GM23338 (cell line): Measurements from ENCODE around the gene MAST2. TPM values are rescaled to one million over a fixed set of nuclear protein-coding genes. Genes with fewer than 3 reads are reported as not detected.

Experiments used
- ATAC-seq: fragments of 200-7000 bp; cut with Tn5 transposase; 3 replicates; pipeline ENCODE4 v1.9.1; 2020
- DNase-seq: peaks from one replicate; pipeline ENCODE4 v3.0.0-alpha.2; 2015; ENCODE audit warnings: low spot score
- H2AFZ ChIP-seq: fragments of 200-600 bp; sonication (generic); 2 replicates; pipeline ENCODE4 v1.8.0; 2016; ENCODE audit warnings: antibody characterized with exemption, mild to moderate bottlenecking, moderate library complexity
- H3F3A ChIP-seq: fragments of 200-600 bp; sonication (generic); replicated peaks from 2 replicates; pipeline ENCODE4 v1.8.0; 2017; ENCODE audit warnings: antibody characterized with exemption, mixed run types, low read depth
- H3K27ac ChIP-seq: fragments of 200-600 bp; sonication (generic); 2 replicates; pipeline ENCODE4 v1.6.1; 2016; ENCODE audit warnings: low read depth
- H3K27me3 ChIP-seq: fragments of 200-600 bp; sonication (generic); 2 replicates; pipeline ENCODE4 v1.8.0; 2016; ENCODE audit warnings: mild to moderate bottlenecking, mixed run types, moderate library complexity; ENCODE audit not compliant: insufficient read depth
- H3K36me3 ChIP-seq: fragments of 200-600 bp; sonication (generic); 2 replicates; pipeline ENCODE4 v1.8.0; 2016; ENCODE audit warnings: mild to moderate bottlenecking; ENCODE audit not compliant: insufficient read depth
- H3K4me1 ChIP-seq: fragments of 200-600 bp; sonication (generic); 2 replicates; pipeline ENCODE4 v1.8.0; 2016; ENCODE audit warnings: mild to moderate bottlenecking, moderate library complexity; ENCODE audit not compliant: insufficient read depth
- H3K4me2 ChIP-seq: fragments of 200-600 bp; sonication (generic); 2 replicates; pipeline ENCODE4 v1.7.1; 2017; ENCODE audit warnings: mixed run types
- H3K4me3 ChIP-seq: fragments of 200-600 bp; sonication (generic); 2 replicates; pipeline ENCODE4 v1.6.1; 2016; ENCODE audit warnings: mixed run types
- H3K79me2 ChIP-seq: fragments of 200-600 bp; sonication (generic); replicated peaks from 2 replicates; pipeline ENCODE4 v1.8.0; 2017; ENCODE audit warnings: mild to moderate bottlenecking; ENCODE audit not compliant: insufficient read depth
- H3K9me2 ChIP-seq: fragments of 200-600 bp; sonication (generic); 2 replicates; pipeline ENCODE4 v1.8.0; 2017; ENCODE audit not compliant: insufficient read depth
- H4K20me1 ChIP-seq: fragments of 200-600 bp; sonication (generic); replicated peaks from 2 replicates; pipeline ENCODE4 v1.8.0; 2017; ENCODE audit warnings: mild to moderate bottlenecking; ENCODE audit not compliant: insufficient read depth
- H3K27ac Mint-ChIP-seq: 2 replicates; pipeline ENCODE4 v1.8.0; 2020; ENCODE audit warnings: inconsistent platforms, mild to moderate bottlenecking, moderate library complexity, mixed read lengths
- H3K27me3 Mint-ChIP-seq: 3 replicates; pipeline ENCODE4 v1.8.0; 2022; ENCODE audit warnings: low read depth, mild to moderate bottlenecking, moderate library complexity, mixed read lengths, inconsistent platforms; ENCODE audit not compliant: insufficient read depth, poor library complexity
- H3K36me3 Mint-ChIP-seq: 3 replicates; pipeline ENCODE4 v1.8.0; 2021; ENCODE audit warnings: low read depth, mild to moderate bottlenecking, inconsistent platforms, moderate library complexity, mixed read lengths
- H3K4me1 Mint-ChIP-seq: 3 replicates; pipeline ENCODE4 v1.8.0; 2020; ENCODE audit warnings: mild to moderate bottlenecking, inconsistent platforms, mixed read lengths
- H3K4me3 Mint-ChIP-seq: 3 replicates; pipeline ENCODE4 v1.8.0; 2021; ENCODE audit warnings: moderate library complexity, mild to moderate bottlenecking, inconsistent platforms, mixed read lengths
- H3K9me3 Mint-ChIP-seq: 3 replicates; pipeline ENCODE4 v1.8.0; 2020; ENCODE audit warnings: moderate library complexity, mild to moderate bottlenecking, inconsistent platforms, mixed read lengths
- EZH2phosphoT487 ChIP-seq: fragments of 200-600 bp; sonication (generic); IDR thresholded peaks from one replicate; pipeline ENCODE4 v1.8.1; 2018; ENCODE audit warnings: antibody characterized with exemption; ENCODE audit not compliant: unreplicated experiment
- ZNF331 ChIP-seq: fragments of 250-450 bp; sonication (Bioruptor Pico); IDR thresholded peaks from 2 replicates; pipeline ENCODE4 v1.5.0; 2020; ENCODE audit warnings: low read depth, mild to moderate bottlenecking, moderate library complexity
- polyA plus RNA-seq: library from polyadenylated mRNA; unstranded; fragments of >200 nt; fragmentation: Nextera tagmentation; extraction: Ambion mirVana; gene quantifications from 2 replicates; pipeline ENCODE4 v1.2.1, GENCODE V29; 2016
- total RNA-seq: library from RNA; depleted of rRNA; stranded (reverse); fragments of >200 nt; shearing (Covaris generic); gene quantifications from 2 replicates; pipeline ENCODE4 v1.2.3, GENCODE V29; 2014
- TF ChIP-seq, protein P1 (sequence below): IDR thresholded peaks from 2 replicates; pipeline ENCODE4 v1.6.1; 2016; ENCODE audit warnings: antibody characterized with exemption
- TF ChIP-seq, protein P2 (sequence below): fragments of 250-450 bp; sonication (Bioruptor Pico); IDR thresholded peaks from 2 replicates; pipeline ENCODE4 v1.5.0; 2020; ENCODE audit warnings: mild to moderate bottlenecking, moderate library complexity
- TF ChIP-seq, protein P3 (sequence below), 2 experiments: fragments of 200-600 bp in 1 of 2; sonication (generic) in 1 of 2; conservative IDR thresholded peaks; 2 replicates each; pipeline versions ENCODE4 v1.5.1 to v1.6.1; 2016 to 2017; ENCODE audit warnings: antibody characterized with exemption in 2 of 2, low read depth in 2 of 2, mild to moderate bottlenecking in 2 of 2, moderate library complexity in 1 of 2

MAST2 gene
- total and polyA plus RNA-seq, 2 experiments from 2014 or later, result 11.5 to 57.7 TPM

- TF ChIP-seq ZNF331 (CRISPR knock-in tag), result no peak
- no peak for TF ChIP-seq EZH2phosphoT487
- TF ChIP-seq, protein P1, sequence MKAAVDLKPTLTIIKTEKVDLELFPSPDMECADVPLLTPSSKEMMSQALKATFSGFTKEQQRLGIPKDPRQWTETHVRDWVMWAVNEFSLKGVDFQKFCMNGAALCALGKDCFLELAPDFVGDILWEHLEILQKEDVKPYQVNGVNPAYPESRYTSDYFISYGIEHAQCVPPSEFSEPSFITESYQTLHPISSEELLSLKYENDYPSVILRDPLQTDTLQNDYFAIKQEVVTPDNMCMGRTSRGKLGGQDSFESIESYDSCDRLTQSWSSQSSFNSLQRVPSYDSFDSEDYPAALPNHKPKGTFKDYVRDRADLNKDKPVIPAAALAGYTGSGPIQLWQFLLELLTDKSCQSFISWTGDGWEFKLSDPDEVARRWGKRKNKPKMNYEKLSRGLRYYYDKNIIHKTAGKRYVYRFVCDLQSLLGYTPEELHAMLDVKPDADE, result no peak
These were observed 255.5 kb downstream of the MAST2 start (continued) for GRCh38 chr1:46058936-46059335.

DNA sequence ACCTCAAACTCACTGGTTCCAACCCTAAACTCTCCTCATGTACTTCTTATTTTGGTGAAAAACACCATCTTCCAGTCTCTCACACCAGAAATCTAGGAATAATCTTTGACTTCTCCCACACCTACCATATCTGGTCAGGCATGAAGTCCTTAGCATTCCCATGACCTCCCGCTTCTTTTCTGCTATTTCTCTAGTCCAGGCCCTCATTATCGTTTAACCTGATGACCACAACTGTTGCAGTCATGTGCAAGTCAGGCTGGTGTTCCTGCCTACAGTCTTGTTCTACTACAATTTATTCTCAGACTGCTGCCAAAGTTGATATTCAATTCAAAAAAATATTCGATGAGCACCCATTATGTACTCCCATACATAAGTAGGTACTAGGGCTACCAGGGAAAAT is 257.7 kb downstream of the MAST2 start:
- H3K27me3 Mint-ChIP-seq, result no peaks in the 10 kb centered on the region
- no peak overlapping the region for H3K4me2 ChIP-seq
- TF ChIP-seq, protein P2, sequence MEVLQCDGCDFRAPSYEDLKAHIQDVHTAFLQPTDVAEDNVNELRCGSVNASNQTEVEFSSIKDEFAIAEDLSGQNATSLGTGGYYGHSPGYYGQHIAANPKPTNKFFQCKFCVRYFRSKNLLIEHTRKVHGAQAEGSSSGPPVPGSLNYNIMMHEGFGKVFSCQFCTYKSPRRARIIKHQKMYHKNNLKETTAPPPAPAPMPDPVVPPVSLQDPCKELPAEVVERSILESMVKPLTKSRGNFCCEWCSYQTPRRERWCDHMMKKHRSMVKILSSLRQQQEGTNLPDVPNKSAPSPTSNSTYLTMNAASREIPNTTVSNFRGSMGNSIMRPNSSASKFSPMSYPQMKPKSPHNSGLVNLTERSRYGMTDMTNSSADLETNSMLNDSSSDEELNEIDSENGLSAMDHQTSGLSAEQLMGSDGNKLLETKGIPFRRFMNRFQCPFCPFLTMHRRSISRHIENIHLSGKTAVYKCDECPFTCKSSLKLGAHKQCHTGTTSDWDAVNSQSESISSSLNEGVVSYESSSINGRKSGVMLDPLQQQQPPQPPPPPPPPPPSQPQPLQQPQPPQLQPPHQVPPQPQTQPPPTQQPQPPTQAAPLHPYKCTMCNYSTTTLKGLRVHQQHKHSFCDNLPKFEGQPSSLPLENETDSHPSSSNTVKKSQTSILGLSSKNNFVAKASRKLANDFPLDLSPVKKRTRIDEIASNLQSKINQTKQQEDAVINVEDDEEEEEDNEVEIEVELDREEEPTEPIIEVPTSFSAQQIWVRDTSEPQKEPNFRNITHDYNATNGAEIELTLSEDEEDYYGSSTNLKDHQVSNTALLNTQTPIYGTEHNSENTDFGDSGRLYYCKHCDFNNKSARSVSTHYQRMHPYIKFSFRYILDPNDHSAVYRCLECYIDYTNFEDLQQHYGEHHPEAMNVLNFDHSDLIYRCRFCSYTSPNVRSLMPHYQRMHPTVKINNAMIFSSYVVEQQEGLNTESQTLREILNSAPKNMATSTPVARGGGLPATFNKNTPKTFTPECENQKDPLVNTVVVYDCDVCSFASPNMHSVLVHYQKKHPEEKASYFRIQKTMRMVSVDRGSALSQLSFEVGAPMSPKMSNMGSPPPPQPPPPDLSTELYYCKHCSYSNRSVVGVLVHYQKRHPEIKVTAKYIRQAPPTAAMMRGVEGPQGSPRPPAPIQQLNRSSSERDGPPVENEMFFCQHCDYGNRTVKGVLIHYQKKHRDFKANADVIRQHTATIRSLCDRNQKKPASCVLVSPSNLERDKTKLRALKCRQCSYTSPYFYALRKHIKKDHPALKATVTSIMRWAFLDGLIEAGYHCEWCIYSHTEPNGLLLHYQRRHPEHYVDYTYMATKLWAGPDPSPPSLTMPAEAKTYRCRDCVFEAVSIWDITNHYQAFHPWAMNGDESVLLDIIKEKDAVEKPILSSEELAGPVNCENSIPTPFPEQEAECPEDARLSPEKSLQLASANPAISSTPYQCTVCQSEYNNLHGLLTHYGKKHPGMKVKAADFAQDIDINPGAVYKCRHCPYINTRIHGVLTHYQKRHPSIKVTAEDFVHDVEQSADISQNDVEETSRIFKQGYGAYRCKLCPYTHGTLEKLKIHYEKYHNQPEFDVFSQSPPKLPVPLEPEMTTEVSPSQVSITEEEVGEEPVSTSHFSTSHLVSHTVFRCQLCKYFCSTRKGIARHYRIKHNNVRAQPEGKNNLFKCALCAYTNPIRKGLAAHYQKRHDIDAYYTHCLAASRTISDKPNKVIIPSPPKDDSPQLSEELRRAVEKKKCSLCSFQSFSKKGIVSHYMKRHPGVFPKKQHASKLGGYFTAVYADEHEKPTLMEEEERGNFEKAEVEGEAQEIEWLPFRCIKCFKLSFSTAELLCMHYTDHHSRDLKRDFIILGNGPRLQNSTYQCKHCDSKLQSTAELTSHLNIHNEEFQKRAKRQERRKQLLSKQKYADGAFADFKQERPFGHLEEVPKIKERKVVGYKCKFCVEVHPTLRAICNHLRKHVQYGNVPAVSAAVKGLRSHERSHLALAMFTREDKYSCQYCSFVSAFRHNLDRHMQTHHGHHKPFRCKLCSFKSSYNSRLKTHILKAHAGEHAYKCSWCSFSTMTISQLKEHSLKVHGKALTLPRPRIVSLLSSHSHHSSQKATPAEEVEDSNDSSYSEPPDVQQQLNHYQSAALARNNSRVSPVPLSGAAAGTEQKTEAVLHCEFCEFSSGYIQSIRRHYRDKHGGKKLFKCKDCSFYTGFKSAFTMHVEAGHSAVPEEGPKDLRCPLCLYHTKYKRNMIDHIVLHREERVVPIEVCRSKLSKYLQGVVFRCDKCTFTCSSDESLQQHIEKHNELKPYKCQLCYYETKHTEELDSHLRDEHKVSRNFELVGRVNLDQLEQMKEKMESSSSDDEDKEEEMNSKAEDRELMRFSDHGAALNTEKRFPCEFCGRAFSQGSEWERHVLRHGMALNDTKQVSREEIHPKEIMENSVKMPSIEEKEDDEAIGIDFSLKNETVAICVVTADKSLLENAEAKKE, result no peak
- TF ChIP-seq, protein P3, sequence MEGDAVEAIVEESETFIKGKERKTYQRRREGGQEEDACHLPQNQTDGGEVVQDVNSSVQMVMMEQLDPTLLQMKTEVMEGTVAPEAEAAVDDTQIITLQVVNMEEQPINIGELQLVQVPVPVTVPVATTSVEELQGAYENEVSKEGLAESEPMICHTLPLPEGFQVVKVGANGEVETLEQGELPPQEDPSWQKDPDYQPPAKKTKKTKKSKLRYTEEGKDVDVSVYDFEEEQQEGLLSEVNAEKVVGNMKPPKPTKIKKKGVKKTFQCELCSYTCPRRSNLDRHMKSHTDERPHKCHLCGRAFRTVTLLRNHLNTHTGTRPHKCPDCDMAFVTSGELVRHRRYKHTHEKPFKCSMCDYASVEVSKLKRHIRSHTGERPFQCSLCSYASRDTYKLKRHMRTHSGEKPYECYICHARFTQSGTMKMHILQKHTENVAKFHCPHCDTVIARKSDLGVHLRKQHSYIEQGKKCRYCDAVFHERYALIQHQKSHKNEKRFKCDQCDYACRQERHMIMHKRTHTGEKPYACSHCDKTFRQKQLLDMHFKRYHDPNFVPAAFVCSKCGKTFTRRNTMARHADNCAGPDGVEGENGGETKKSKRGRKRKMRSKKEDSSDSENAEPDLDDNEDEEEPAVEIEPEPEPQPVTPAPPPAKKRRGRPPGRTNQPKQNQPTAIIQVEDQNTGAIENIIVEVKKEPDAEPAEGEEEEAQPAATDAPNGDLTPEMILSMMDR (conservative IDR thresholded peaks at IDR 0.05; ENCODE audit: low read depth in 2 of 2), result no peak
- TF ChIP-seq, protein P1, result no peak
- no peaks in the 10 kb centered on the region for H3K4me1 ChIP-seq
- H4K20me1 ChIP-seq, result no peaks in the 10 kb centered on the region; the same call in 1 of the 2 replicates
- no peaks in the 10 kb centered on the region for H3K27me3 ChIP-seq
- H3F3A ChIP-seq, result no peaks in the 10 kb centered on the region
- no peak overlapping the region for H2AFZ ChIP-seq
- ATAC-seq, result no peak
- H3K9me2 ChIP-seq, result no peaks in the 10 kb centered on the region
- no peak overlapping the region for H3K4me3 ChIP-seq
- H3K36me3 Mint-ChIP-seq, result peaks cover 40% of the 10 kb centered on the region
- H3K4me1 Mint-ChIP-seq, result no peaks in the 10 kb centered on the region
- peaks cover 7% of the 10 kb centered on the region; the same call in 2 of the 3 replicates for H3K9me3 Mint-ChIP-seq
- no peaks in the 10 kb centered on the region for H3K79me2 ChIP-seq
- no peak for DNase-seq
- no peak overlapping the region for H3K4me3 Mint-ChIP-seq
- H3K27ac ChIP-seq, result no peak overlapping the region
- peaks cover 3% of the 10 kb centered on the region; the same call in 1 of the 2 replicates for H3K36me3 ChIP-seq
- H3K27ac Mint-ChIP-seq, result no peak overlapping the region
